Parathyroid adenoma (tissue), 2 donors: ENCODE results near the gene CDK18.

Source experiments
- H2AFZ ChIP-seq: fragments of 300-600 bp; sonication (generic); one replicate; pipeline ENCODE4 v1.7.0; 2017; ENCODE audit warnings: antibody characterized with exemption, mild to moderate bottlenecking
- H3K27ac ChIP-seq: fragments of 300-600 bp; sonication (generic); one replicate; pipeline ENCODE4 v1.7.0; 2017
- H3K27me3 ChIP-seq: fragments of 300-600 bp; sonication (generic); one replicate; pipeline ENCODE4 v1.7.0; 2017; ENCODE audit warnings: low read length; ENCODE audit not compliant: control insufficient read depth, insufficient read depth
- H3K36me3 ChIP-seq: fragments of 300-600 bp; sonication (generic); one replicate; pipeline ENCODE4 v1.7.0; 2017; ENCODE audit warnings: low read length; ENCODE audit not compliant: control insufficient read depth, insufficient read depth
- H3K4me1 ChIP-seq: fragments of 300-600 bp; sonication (generic); one replicate; pipeline ENCODE4 v1.7.0; 2017; ENCODE audit warnings: control low read depth
- H3K4me2 ChIP-seq: fragments of 300-600 bp; sonication (generic); one replicate; pipeline ENCODE4 v1.7.0; 2017; ENCODE audit warnings: low read length
- H3K4me3 ChIP-seq: fragments of 300-600 bp; sonication (generic); one replicate; pipeline ENCODE4 v1.7.0; 2017; ENCODE audit warnings: low read depth, low read length
- H3K79me2 ChIP-seq: fragments of 300-600 bp; sonication (generic); one replicate; pipeline ENCODE4 v1.7.0; 2017; ENCODE audit warnings: control low read depth
- H3K9ac ChIP-seq: fragments of 300-600 bp; sonication (generic); one replicate; pipeline ENCODE4 v1.7.0; 2017; ENCODE audit warnings: mild to moderate bottlenecking
- H3K9me3 ChIP-seq: fragments of 300-600 bp; sonication (generic); one replicate; pipeline ENCODE4 v1.7.0; 2017; ENCODE audit warnings: low read length; ENCODE audit not compliant: control insufficient read depth
- TF ChIP-seq, protein P1 (sequence below): fragments of 300-600 bp; sonication (generic); IDR thresholded peaks from one replicate; pipeline ENCODE4 v1.7.0; 2017; ENCODE audit warnings: antibody characterized with exemption, mild to moderate bottlenecking
- donor health status: primary hyperparathyroidism.

Gene CDK18

DNA sequence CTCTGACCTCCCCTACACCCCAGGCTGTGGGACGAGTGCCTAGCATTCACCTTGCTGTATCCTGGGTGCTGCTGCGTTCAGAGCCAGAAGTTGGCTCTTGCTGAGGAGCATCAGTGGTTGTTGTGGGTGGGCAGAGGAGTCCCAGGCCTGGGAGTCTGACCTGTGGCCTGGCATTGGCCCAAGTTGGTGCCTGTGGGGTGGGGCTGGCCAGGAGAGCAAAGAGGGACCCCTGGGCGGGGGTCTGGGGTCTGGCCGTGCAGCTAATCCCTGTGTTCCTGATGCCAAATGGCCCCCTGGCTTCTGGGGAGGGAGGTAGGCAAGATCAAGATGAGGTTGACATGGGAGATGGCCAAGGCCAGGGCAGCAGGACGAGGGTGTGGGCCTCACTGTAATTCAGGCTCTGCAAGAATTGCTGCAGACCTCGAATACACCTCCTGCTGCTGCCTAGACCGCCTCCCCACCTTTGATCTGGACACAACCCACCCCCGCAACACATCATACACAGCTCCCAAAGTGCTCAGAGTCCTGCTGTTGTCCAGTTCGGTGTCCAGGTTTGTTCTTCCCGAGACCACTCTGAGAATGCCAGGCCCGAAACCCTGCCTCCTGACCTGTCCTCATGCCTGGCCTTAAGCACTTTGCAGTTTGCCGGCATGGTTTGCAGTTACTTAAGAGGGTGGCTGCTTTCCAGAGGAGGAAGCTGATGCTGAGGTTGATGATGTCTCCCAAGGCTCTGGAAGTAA is 28.7 kb downstream of the CDK18 start:
- H3K27ac ChIP-seq, result no peak overlapping the region
- H3K4me2 ChIP-seq, result no peak overlapping the region
- TF ChIP-seq, protein P1, sequence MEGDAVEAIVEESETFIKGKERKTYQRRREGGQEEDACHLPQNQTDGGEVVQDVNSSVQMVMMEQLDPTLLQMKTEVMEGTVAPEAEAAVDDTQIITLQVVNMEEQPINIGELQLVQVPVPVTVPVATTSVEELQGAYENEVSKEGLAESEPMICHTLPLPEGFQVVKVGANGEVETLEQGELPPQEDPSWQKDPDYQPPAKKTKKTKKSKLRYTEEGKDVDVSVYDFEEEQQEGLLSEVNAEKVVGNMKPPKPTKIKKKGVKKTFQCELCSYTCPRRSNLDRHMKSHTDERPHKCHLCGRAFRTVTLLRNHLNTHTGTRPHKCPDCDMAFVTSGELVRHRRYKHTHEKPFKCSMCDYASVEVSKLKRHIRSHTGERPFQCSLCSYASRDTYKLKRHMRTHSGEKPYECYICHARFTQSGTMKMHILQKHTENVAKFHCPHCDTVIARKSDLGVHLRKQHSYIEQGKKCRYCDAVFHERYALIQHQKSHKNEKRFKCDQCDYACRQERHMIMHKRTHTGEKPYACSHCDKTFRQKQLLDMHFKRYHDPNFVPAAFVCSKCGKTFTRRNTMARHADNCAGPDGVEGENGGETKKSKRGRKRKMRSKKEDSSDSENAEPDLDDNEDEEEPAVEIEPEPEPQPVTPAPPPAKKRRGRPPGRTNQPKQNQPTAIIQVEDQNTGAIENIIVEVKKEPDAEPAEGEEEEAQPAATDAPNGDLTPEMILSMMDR, result no peak
- no peaks in the 10 kb centered on the region for H3K9me3 ChIP-seq
- no peak overlapping the region for H3K9ac ChIP-seq
- no peaks in the 10 kb centered on the region for H3K36me3 ChIP-seq
- no peak overlapping the region for H2AFZ ChIP-seq
- H3K79me2 ChIP-seq, result no peaks in the 10 kb centered on the region
- no peaks in the 10 kb centered on the region for H3K27me3 ChIP-seq
- H3K4me1 ChIP-seq, result no peaks in the 10 kb centered on the region
- no peak overlapping the region for H3K4me3 ChIP-seq

- H3K27me3 ChIP-seq, result no peaks in the 10 kb centered on the region
- no peak overlapping the region for H3K9ac ChIP-seq
- no peaks in the 10 kb centered on the region for H3K79me2 ChIP-seq
- H3K36me3 ChIP-seq, result no peaks in the 10 kb centered on the region
- no peaks in the 10 kb centered on the region for H3K9me3 ChIP-seq
- no peak overlapping the region for H3K4me2 ChIP-seq
- H3K4me3 ChIP-seq, result no peak overlapping the region
- TF ChIP-seq, protein P1, result no peak
- no peak overlapping the region for H3K27ac ChIP-seq
- H2AFZ ChIP-seq, result no peak overlapping the region
- no peaks in the 10 kb centered on the region for H3K4me1 ChIP-seq
These were observed 29.4 kb downstream of the CDK18 start for GRCh38 chr1:205533748-205534443.

DNA sequence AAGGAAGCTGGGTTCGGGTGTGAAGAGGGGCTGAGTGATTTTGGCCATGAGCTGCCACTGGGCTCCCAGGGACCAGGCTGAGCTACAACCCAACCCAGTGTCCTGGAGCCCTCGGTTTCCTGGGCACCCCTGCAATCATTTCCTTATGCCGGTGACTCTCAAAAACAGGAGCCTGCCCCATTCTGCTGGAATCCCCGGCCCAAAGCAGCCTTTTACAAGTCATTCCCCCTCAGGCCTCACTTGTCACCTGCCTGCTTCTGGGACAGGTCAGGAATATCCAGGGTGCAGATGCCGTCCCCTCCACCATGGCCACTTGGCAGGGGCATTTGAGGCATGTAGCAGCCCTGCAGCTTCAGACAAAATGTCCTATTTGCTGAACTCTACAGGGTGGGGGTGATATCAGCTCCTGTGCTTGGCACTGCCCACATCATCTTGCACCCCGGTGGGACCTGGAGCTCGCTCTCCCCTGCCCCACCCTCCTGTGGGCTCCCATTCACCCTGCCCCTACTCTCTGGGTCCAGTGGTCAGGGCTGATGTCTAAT is 30.0 kb downstream of the CDK18 start:
- Histone ChIP-seq H3K9me3 (no peaks in the 10 kb centered on the region), H3K27me3 (no peaks in the 10 kb centered on the region), H3K4me1 (no peaks in the 10 kb centered on the region), H3K36me3 (no peaks in the 10 kb centered on the region), H3K79me2 (no peaks in the 10 kb centered on the region), H3K27ac (no peak overlapping the region), H2AFZ (no peak overlapping the region), H3K4me2 (no peak overlapping the region), H3K9ac (no peak overlapping the region), H3K4me3 (no peak overlapping the region)
- TF ChIP-seq, protein P1, result no peak

- no peaks in the 10 kb centered on the region for H3K27me3 ChIP-seq
- TF ChIP-seq, protein P1, result no peak
- no peaks in the 10 kb centered on the region for H3K4me1 ChIP-seq
- no peak overlapping the region for H3K4me3 ChIP-seq
- H3K27ac ChIP-seq, result no peak overlapping the region
- H2AFZ ChIP-seq, result no peak overlapping the region
- no peak overlapping the region for H3K9ac ChIP-seq
- no peak overlapping the region for H3K4me2 ChIP-seq
- no peaks in the 10 kb centered on the region for H3K9me3 ChIP-seq
- H3K36me3 ChIP-seq, result no peaks in the 10 kb centered on the region
- no peaks in the 10 kb centered on the region for H3K79me2 ChIP-seq
These were observed 30.6 kb downstream of the CDK18 start for GRCh38 chr1:205535096-205535495.
